CD4-positive, CD25-positive, alpha-beta regulatory T cell (primary cell): ENCODE data around the gene GID8. TPM values are rescaled to one million over a fixed set of nuclear protein-coding genes. Genes with fewer than 3 reads are reported as not detected.

Source experiments
- ATAC-seq, 2 donors: fragments of 150-1000 bp; cut with Tn5 transposase; one replicate each; pipeline ENCODE4 v1.10.0; 2021; ENCODE audit warnings: low read depth in 2 of 2, moderate number of reproducible peaks in 2 of 2, moderate library complexity in 1 of 2
- DNase-seq, 3 donors: peaks; one replicate each; pipeline versions ENCODE4 v3.0.0 to v3.0.0-alpha.2; 2012 to 2022; ENCODE audit warnings: mixed read lengths in 1 of 3
- H3K27ac ChIP-seq: one replicate; pipeline ENCODE4 v1.7.0; 2013; ENCODE audit warnings: mild to moderate bottlenecking, low read length; ENCODE audit not compliant: insufficient read depth, poor library complexity, severe bottlenecking
- H3K27me3 ChIP-seq: one replicate; pipeline ENCODE4 v1.7.0; 2013; ENCODE audit warnings: low read length; ENCODE audit not compliant: control insufficient read depth, insufficient read depth
- H3K36me3 ChIP-seq: one replicate; pipeline ENCODE4 v1.7.0; 2013; ENCODE audit warnings: mild to moderate bottlenecking, low read length, moderate library complexity; ENCODE audit not compliant: control insufficient read depth, insufficient read depth
- H3K4me1 ChIP-seq: 2 replicates; pipeline ENCODE4 v1.7.0; 2013; ENCODE audit warnings: mild to moderate bottlenecking, low read length; ENCODE audit not compliant: insufficient read depth, control insufficient read depth, poor library complexity, severe bottlenecking
- H3K4me3 ChIP-seq: one replicate; pipeline ENCODE4 v1.7.0; 2013; ENCODE audit warnings: low read depth, mild to moderate bottlenecking, low read length, moderate library complexity
- H3K9me3 ChIP-seq, 2 experiments: 1 replicate in 1 of 2; 2 replicates in 1 of 2; pipeline ENCODE4 v1.7.0; 2013; ENCODE audit warnings: low read length in 2 of 2, mild to moderate bottlenecking in 1 of 2, moderate library complexity in 1 of 2; ENCODE audit not compliant: control insufficient read depth in 2 of 2
- H3K27ac Mint-ChIP-seq, 3 donors: one replicate each; pipeline ENCODE4 v1.8.0; 2020 to 2022; ENCODE audit warnings: mild to moderate bottlenecking in 3 of 3, mixed read lengths in 3 of 3, moderate library complexity in 2 of 3
- H3K27me3 Mint-ChIP-seq: one replicate; pipeline ENCODE4 v1.8.0; 2022; ENCODE audit warnings: mild to moderate bottlenecking, mixed read lengths
- H3K36me3 Mint-ChIP-seq: one replicate; pipeline ENCODE4 v1.8.0; 2020; ENCODE audit warnings: mixed read lengths
- H3K4me1 Mint-ChIP-seq, 4 donors: one replicate each; pipeline ENCODE4 v1.8.0; 2020 to 2022; ENCODE audit warnings: mixed read lengths in 4 of 4, mild to moderate bottlenecking in 1 of 4
- H3K4me3 Mint-ChIP-seq, 4 donors: one replicate each; pipeline ENCODE4 v1.8.0; 2020 to 2022; ENCODE audit warnings: mild to moderate bottlenecking in 4 of 4, mixed read lengths in 4 of 4, moderate library complexity in 3 of 4
- H3K9me3 Mint-ChIP-seq, 7 donors: one replicate each; pipeline ENCODE4 v1.8.0; 2020 to 2022; ENCODE audit warnings: mixed read lengths in 7 of 7, mild to moderate bottlenecking in 3 of 7, moderate library complexity in 2 of 7
- polyA plus RNA-seq, 4 donors: library from polyadenylated mRNA; unstranded; fragments of 300-500 nt; fragmentation: Illumina TruSeq; gene quantifications; one replicate each; pipeline ENCODE4 v1.2.3, GENCODE V29; 2021
- total RNA-seq: library from RNA; stranded (reverse); gene quantifications from one replicate; pipeline ENCODE4 v1.2.3, GENCODE V29; 2022

The GID8 gene
- total and polyA plus RNA-seq, 5 donors from 2014 or later: 15.5 to 31.9 (median 17.8) TPM

DNA sequence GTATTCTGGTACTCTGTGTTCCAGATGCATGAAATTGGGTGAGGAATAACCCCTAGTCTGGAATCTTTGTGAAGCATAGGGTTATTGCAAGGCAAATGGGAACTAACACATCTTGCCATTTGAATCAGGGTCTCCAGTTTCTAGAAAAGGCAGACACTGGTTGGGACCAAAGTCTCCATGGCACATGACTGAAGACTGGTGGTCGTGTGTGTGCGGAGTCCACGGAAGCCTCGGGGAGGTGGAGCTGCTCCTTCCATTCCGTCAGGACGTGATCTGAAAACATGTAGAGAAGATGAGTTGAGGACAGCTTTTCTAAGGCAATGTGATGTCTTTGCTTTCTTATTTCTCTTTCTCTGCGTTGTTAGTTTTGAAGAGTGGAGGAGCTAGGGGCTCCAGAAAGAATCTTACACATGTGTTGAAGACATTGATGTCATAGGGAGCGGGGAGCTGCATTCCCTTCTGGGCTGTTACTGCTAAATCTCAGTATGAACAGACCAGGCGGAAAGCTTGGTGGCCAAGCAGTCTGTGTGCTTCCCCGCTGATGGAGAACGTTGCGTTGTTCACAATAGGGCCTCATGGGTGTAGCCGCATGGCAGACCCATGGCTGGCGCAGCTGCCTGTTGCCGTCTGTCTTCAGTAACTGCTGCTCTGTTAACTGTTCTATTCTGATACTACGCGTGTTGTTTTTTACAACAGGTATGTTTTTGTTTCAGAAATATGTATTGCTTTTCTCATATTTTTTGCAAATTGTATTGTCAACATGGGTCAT is 9.8 kb downstream of the GID8 start:
- DNase-seq (no peak), ATAC-seq (no peak)
- H3K4me3 ChIP-seq: no peak overlapping the region
- no peaks in the 10 kb centered on the region for H3K27me3 Mint-ChIP-seq
- H3K4me1 ChIP-seq: peaks cover 12% of the 10 kb centered on the region
- no peaks in the 10 kb centered on the region for H3K9me3 Mint-ChIP-seq
- H3K27ac ChIP-seq: no peak overlapping the region
- no peaks in the 10 kb centered on the region for H3K27me3 ChIP-seq
- no peaks in the 10 kb centered on the region for H3K9me3 ChIP-seq
- H3K4me3 Mint-ChIP-seq: no peak overlapping the region
- H3K36me3 Mint-ChIP-seq: peaks cover 33% of the 10 kb centered on the region
- peaks cover 0 to 14% (median 9%) of the 10 kb centered on the region in 4 donors for H3K4me1 Mint-ChIP-seq
- peaks cover 64% of the 10 kb centered on the region for H3K36me3 ChIP-seq
- H3K27ac Mint-ChIP-seq: no peak overlapping the region

DNA sequence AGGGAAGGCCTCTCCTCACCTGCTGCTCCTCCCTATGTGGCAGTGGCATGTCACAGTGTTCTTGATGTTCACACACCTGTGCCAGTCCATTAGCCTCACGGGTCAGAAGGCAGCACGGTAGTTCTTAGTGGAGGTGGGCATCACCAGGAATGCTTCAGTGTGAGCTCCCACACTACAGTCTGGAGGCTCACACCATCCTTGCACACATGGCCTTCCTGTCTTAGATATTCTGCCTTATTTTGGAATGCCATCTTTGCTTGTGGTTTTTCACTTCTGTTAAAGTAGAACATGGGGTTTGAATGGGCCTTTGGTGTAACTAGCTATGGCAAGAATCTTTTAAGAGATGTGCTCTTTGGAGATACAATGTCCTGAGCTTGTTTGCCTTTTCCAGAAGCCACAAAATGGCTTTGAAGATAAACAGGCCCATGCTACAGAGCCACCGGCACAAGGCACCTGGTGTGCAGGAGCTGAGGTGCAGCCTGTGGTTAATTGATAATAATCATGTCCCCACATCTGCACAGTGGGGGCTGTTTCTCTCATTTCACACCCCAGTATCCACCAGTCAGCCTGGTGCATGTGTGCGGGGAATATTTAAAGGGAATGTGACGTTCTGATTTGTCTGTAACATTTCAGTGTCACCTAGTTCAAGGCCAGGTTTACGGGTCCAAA is 11.3 kb downstream of the GID8 start:
- Histone ChIP-seq H3K4me1 (peaks cover 27% of the 10 kb centered on the region), H3K36me3 (peaks cover 49% of the 10 kb centered on the region), H3K27me3 (no peaks in the 10 kb centered on the region), H3K27ac (no peak overlapping the region), H3K4me3 (no peak overlapping the region), H3K9me3 (no peaks in the 10 kb centered on the region)
- no peaks in the 10 kb centered on the region for H3K27me3 Mint-ChIP-seq
- H3K4me3 Mint-ChIP-seq: no peak overlapping the region
- no peak for ATAC-seq
- peak overlapping the region in 1 of 3 donors; percentile 56 for H3K27ac Mint-ChIP-seq
- peaks cover 3 to 25% (median 11%) of the 10 kb centered on the region in 4 donors for H3K4me1 Mint-ChIP-seq
- no peak for DNase-seq
- H3K9me3 Mint-ChIP-seq: no peaks in the 10 kb centered on the region
- H3K36me3 Mint-ChIP-seq: peaks cover 30% of the 10 kb centered on the region

DNA sequence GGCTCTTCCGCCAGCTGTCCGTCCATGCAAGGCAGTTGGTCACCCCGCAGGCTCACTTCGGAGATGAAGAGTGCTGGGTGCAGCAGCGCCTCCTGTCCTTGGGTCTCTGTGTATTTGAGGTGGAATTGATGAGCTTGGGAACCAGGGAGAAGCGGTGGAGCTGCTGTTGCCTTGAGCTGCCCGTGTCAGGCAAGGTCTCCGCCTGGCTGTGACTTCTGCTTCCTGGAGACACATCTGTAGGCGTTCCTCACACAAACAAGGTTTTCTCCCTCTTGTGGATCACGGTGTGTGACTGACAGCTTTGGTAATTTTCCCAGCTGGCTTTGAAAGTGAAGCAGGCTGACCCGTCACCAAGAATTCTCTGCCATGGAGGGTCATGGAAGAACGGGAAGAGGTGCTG is 12.0 kb downstream of the GID8 start:
- Histone ChIP-seq H3K27ac (no peak overlapping the region), H3K9me3 (no peaks in the 10 kb centered on the region), H3K27me3 (no peaks in the 10 kb centered on the region), H3K4me3 (no peak overlapping the region), H3K4me1 (peaks cover 34% of the 10 kb centered on the region), H3K36me3 (peaks cover 43% of the 10 kb centered on the region)
- no peak overlapping the region for H3K4me3 Mint-ChIP-seq
- DNase-seq (no peak), ATAC-seq (no peak)
- peak overlapping the region in 1 of 3 donors; percentile 56 for H3K27ac Mint-ChIP-seq
- H3K27me3 Mint-ChIP-seq: no peaks in the 10 kb centered on the region
- H3K4me1 Mint-ChIP-seq: peaks cover 3 to 31% (median 11%) of the 10 kb centered on the region in 4 donors
- H3K36me3 Mint-ChIP-seq: peaks cover 25% of the 10 kb centered on the region
- no peaks in the 10 kb centered on the region for H3K9me3 Mint-ChIP-seq

- H3K4me1 Mint-ChIP-seq: peaks cover 3 to 32% (median 11%) of the 10 kb centered on the region in 4 donors
- Histone ChIP-seq H3K27ac (no peak overlapping the region), H3K27me3 (no peaks in the 10 kb centered on the region), H3K4me1 (peaks cover 34% of the 10 kb centered on the region), H3K36me3 (peaks cover 36% of the 10 kb centered on the region), H3K4me3 (no peak overlapping the region), H3K9me3 (no peaks in the 10 kb centered on the region)
- ATAC-seq (no peak), DNase-seq (no peak)
- peaks cover 25% of the 10 kb centered on the region for H3K36me3 Mint-ChIP-seq
- H3K27ac Mint-ChIP-seq: peak overlapping the region in 2 of 3 donors; percentile 42 to 71
- no peak overlapping the region for H3K4me3 Mint-ChIP-seq
- no peaks in the 10 kb centered on the region for H3K9me3 Mint-ChIP-seq
- no peaks in the 10 kb centered on the region for H3K27me3 Mint-ChIP-seq
Observed at GRCh38 chr20:62950741-62951140, 12.8 kb downstream of the GID8 start.

DNA sequence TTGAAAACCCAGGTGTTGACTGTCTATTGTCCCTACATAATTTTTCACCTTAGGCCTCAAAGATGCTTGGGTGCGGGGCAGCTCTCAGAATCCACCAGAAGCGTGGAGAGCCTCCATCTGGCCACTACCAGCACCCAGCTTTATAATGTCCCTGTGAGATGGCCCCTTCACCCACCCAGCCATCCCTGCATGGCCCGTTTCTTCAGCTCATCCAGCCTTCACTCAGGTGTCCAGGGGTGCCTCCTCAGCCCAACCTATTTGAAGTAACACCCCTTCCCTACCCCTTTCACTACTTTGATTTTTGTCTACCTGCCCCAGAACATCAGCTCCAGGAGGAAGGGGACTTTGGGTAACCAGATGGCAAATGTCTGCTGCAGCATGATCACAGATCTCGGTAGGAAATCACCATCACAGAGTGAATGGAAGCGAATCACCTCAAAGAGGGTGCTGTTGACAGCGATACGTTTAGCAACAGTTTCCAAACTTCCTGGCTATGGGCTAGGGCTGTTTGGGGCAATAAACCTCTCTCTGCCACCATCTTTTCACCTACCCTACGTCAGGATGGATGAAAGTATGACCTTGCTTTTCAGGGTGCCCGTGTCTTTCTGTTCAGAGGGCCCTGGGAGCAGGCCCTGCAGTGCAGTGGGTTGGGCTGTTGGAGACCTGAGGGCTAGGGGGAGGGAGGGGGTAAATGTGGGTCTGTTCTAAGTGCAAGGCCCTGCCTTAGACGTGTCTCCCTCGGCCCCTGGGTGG is 13.4 kb downstream of the GID8 start:
- peak overlapping the region in 1 of 3 donors; percentile 78 for H3K27ac Mint-ChIP-seq

GRCh38 chr20:62951896-62952372 is 14.0 kb downstream of the GID8 start:
- Histone ChIP-seq H3K9me3 (no peaks in the 10 kb centered on the region), H3K36me3 (peaks cover 24% of the 10 kb centered on the region), H3K27ac (peak overlapping the region; percentile 83), H3K27me3 (no peaks in the 10 kb centered on the region), H3K4me3 (no peak overlapping the region), H3K4me1 (peaks cover 34% of the 10 kb centered on the region)
- H3K27me3 Mint-ChIP-seq: no peaks in the 10 kb centered on the region
- H3K27ac Mint-ChIP-seq: peak overlapping the region in 1 of 3 donors; percentile 80
- peak overlapping the region in 1 of 4 donors; percentile 28 for H3K4me3 Mint-ChIP-seq
- no peak for DNase-seq
- H3K9me3 Mint-ChIP-seq: no peaks in the 10 kb centered on the region
- peaks cover 3 to 32% (median 11%) of the 10 kb centered on the region in 4 donors for H3K4me1 Mint-ChIP-seq
- H3K36me3 Mint-ChIP-seq: peaks cover 18% of the 10 kb centered on the region
- no peak for ATAC-seq

More for the DNA sequence above, 13.4 kb downstream of the GID8 start:
- Histone ChIP-seq H3K9me3 (no peaks in the 10 kb centered on the region), H3K27ac (no peak overlapping the region), H3K27me3 (no peaks in the 10 kb centered on the region), H3K36me3 (peaks cover 30% of the 10 kb centered on the region), H3K4me3 (no peak overlapping the region), H3K4me1 (peaks cover 34% of the 10 kb centered on the region)
- DNase-seq (no peak), ATAC-seq (no peak)
- Mint-ChIP-seq H3K27me3 (no peaks in the 10 kb centered on the region), H3K4me1 (peaks cover 3 to 32% (median 11%) of the 10 kb centered on the region in 4 donors), H3K4me3 (peak overlapping the region in 1 of 4 donors; percentile 67), H3K9me3 (no peaks in the 10 kb centered on the region), H3K36me3 (peaks cover 22% of the 10 kb centered on the region)

DNA sequence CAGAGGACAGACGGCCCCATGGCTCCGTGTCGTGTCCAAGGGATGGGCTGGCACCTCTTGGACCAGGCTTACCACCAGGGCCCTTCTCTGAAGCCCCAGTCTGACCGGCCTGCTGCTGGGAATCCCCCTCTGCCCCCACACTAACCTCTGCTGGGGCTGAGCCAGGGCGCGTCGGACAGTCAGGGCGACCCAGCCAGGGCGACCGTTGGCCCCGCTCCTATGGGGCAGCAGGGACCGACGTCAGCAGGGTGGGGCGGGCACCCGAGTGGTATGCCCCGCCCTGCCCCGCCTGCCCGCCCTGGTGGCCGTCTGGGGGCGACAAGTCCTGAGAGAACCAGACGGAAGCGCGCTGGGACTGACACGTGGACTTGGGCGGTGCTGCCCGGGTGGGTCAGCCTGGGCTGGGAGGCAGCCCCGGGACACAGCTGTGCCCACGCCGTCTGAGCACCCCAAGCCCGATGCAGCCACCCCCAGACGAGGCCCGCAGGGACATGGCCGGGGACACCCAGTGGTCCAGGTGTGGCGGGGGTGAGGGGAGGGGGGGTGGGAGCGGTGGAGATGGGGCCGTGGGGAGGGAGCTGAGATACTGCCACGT is 14.5 kb downstream of the GID8 start, which contains the start of gene SLC17A9:
SLC17A9 (plus strand) TSS at position 337 of the 595 bp plus-strand sequence; CDS start at position 459, 122 bp downstream.
- Mint-ChIP-seq H3K27ac (peak within 1 kb of the TSS in 2 of 3 donors; percentile 91 to 95), H3K4me1 (peaks cover 3 to 32% (median 9%) of the 10 kb centered on the region in 4 donors), H3K4me3 (peak within 1 kb of the TSS; percentile 83 to 92 (median 88)), H3K36me3 (peaks cover 13% of the 10 kb centered on the region), H3K27me3 (no peaks in the 10 kb centered on the region), H3K9me3 (no peaks in the 10 kb centered on the region)
- Histone ChIP-seq H3K4me1 (peaks cover 34% of the 10 kb centered on the region), H3K27ac (peak within 1 kb of the TSS; percentile 83), H3K36me3 (peaks cover 21% of the 10 kb centered on the region), H3K9me3 (no peaks in the 10 kb centered on the region), H3K27me3 (no peaks in the 10 kb centered on the region), H3K4me3 (peak within 1 kb of the TSS; percentile 26)
- DNase-seq: peak; percentile 20 to 69 (median 55)
- ATAC-seq: peak in 1 of 2 donors; percentile 21
